ENCODE measurements around the gene ESRP2. TPM values are rescaled to one million over a fixed set of nuclear protein-coding genes. Genes with fewer than 3 reads are reported as not detected.

Gene ESRP2
- total and polyA plus RNA-seq, 9 of the 15 experiments (the other 6 are each of a cell fraction or from before 2014, with no cell fraction given), result 0.05 to 0.15 (median 0.07) TPM; not detected in 6

- TF ChIP-seq CREB3L1 (IDR thresholded peaks at IDR 0.05; ENCODE audit: borderline replicate concordance, low read depth) (peak; percentile 99), ZKSCAN8 (CRISPR knock-in tag; IDR thresholded peaks at IDR 0.05) (no peak), DIDO1 (tag; IDR thresholded peaks at IDR 0.05; ENCODE audit: low read depth) (no peak), JUNB (CRISPR knock-in tag; conservative IDR thresholded peaks at IDR 0.05) (no peak), SIN3A (IDR thresholded peaks at IDR 0.05; ENCODE audit: borderline replicate concordance in 2 of 2, control insufficient read depth in 1 of 2, low read depth in 2 of 2, low read length in 2 of 2) (peak in 1 of 2 experiments; percentile 51; a peak in 2 of 4 replicates), SMAD1 (IDR thresholded peaks at IDR 0.05; ENCODE audit: low read depth, low read length, partially characterized antibody) (peak; percentile 20), HDGF (IDR thresholded peaks at IDR 0.05) (no peak), IRF9 (tag; IDR thresholded peaks at IDR 0.05) (no peak), BRF2 (IDR thresholded peaks at IDR 0.05; ENCODE audit: borderline replicate concordance, insufficient read depth, insufficient read length) (no peak), FOSL1 (tag; conservative IDR thresholded peaks at IDR 0.05) (peak; percentile 72; the same call in 1 of the 2 replicates), GTF2A2 (tag; IDR thresholded peaks at IDR 0.05) (no peak), RFX1 (IDR thresholded peaks at IDR 0.05) (no peak), THAP7 (CRISPR knock-in tag; IDR thresholded peaks at IDR 0.05) (0 out of 2 replicates have a peak, but pooled peaks have one; percentile 48), MEIS2 (IDR thresholded peaks at IDR 0.05; ENCODE audit: partially characterized antibody) (no peak), STAG1 (CRISPR knock-in tag; IDR thresholded peaks at IDR 0.05; ENCODE audit: borderline replicate concordance) (no peak)
These were observed 28.5 kb upstream of the ESRP2 start, which contains the start of gene SLC7A6 (continued) for GRCh38 chr16:68264128-68265077.

Data from K562 (cell line).